SH-SY5Y (cell line): ENCODE data around the gene PPEF1.

Experiments used
- GATA2 ChIP-seq: IDR thresholded peaks from 2 replicates; pipeline ENCODE4 v1.6.1; 2011; ENCODE audit warnings: mild to moderate bottlenecking, low read depth, low read length
- GATA3 ChIP-seq: IDR thresholded peaks from 2 replicates; pipeline ENCODE4 v1.6.1; 2011; ENCODE audit warnings: low read depth, mild to moderate bottlenecking, low read length, moderate library complexity

Gene PPEF1, protein sequence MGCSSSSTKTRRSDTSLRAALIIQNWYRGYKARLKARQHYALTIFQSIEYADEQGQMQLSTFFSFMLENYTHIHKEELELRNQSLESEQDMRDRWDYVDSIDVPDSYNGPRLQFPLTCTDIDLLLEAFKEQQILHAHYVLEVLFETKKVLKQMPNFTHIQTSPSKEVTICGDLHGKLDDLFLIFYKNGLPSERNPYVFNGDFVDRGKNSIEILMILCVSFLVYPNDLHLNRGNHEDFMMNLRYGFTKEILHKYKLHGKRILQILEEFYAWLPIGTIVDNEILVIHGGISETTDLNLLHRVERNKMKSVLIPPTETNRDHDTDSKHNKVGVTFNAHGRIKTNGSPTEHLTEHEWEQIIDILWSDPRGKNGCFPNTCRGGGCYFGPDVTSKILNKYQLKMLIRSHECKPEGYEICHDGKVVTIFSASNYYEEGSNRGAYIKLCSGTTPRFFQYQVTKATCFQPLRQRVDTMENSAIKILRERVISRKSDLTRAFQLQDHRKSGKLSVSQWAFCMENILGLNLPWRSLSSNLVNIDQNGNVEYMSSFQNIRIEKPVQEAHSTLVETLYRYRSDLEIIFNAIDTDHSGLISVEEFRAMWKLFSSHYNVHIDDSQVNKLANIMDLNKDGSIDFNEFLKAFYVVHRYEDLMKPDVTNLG

DNA sequence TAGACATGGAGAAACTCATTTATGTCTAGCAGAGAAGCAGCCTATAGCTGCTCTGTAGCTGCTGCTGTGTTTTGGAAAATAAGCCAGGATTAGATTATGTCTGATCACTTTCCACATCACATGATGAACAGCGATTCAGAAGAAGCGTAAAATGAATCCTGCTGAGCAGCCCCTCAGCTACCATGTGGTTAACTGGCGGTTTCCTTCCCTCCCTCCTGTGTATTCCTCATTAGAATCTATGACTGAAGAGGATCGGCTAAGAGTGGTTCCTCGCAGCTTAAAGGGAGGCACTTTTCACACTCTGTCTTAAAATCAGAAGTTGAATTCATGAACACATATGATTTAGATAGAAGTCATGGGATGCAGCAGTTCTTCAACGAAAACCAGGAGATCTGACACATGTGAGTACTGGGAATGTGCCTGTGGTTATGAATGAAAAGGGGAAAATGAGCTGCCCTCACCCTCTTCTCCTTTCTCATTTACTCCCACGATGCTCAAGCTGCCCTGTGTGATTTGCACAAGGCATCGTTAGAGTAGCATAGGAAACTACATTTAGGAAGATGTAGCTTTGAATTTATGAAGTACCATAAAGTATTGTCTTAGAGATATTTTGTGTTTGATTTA lies at the start of gene PPEF1:
Gene PPEF1 (plus strand): TSS at position 220 of the 624 bp plus-strand sequence. CDS start 136 bp downstream, at position 356.
- TF ChIP-seq GATA2 (no peak), GATA3 (no peak)

DNA sequence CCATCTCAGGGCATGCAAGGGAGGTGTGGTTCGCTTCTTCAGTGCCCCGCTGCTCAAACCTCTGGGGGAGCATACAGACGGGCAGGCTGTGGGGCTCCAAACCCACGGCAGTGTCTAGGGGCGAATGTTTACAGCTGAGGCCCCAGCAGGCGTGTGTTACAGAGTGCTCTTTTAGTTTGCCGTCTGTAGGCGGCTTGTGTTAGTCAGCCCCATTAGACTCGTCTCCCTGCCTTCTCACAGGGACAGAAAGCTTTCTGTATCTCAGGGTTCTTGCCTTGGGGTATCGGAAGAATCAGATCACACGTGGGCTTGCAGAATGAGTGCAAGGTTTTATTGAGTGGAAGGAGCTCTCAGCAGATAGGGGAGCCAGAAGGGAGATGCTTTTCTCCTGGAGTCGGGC lies 46.2 kb upstream of the PPEF1 start:
- no peak for TF ChIP-seq GATA2
- TF ChIP-seq GATA3, result no peak

DNA sequence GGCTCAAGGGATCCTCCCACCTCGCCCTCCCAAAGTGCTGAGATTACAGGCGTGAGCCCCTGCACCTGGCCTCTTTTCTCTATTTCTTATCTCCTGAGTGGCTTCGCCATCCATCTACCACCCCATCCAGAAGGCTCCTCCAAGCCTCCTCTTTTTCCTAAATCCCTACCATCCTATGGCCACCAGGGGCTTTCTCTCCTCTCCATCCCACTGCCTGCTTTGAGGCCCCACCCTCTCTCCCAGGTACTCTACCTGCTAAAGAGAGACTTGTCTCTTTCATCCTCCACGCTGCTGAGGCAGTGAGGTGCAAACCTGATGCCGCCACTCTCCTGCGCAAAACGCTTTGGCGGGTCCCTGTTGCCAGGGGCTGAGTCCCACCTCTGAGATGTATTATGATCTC lies 42.5 kb upstream of the PPEF1 start:
- TF ChIP-seq GATA3, result no peak
- no peak for TF ChIP-seq GATA2

DNA sequence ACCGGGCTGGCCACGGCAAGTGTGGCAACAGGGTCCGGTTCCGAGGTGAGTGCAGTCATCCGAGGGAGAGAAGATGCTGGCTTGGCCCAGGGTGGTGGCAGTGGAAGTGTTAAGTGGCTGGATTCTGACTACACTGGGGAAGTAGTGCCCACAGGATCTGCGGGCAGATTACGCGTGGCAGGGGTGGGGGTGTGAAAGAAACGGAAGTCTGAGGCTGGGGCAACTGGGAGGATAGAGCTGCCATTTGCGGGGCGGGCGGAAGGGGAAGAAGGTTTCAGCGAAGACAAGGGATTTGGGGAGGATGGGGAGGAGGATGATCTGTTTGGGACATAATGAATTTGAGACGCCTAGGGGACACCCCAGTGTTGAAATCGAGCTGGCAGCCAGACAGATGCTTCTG lies 40.8 kb upstream of the PPEF1 start:
- no peak for TF ChIP-seq GATA2

GRCh38 chrX:18668071-18668835 lies 39.2 kb upstream of the PPEF1 start:
- TF ChIP-seq GATA2 (no peak), GATA3 (no peak)

DNA sequence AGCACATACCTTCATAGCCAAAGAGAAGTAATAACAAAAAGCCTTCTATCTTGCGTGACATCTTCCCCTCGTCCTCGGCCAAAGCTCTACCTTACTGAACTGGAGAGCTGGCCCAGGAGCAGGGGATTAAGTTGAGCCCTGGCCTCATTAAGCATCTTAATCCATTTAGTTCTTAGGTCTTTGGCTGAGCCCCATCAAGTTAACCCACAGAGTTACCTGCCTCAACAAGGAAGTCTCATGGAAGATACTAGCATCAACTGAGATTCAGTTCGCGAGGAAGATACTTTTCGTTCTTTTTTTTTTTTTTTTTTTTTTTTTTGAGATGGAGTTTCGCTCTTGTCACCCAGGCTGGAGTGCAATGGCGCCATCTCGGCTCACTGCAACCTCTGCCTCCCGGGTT lies 35.4 kb upstream of the PPEF1 start, which contains the start of gene RS1:
Gene RS1 (minus strand): TSS at position 101 of the 400 bp plus-strand sequence. CDS start 40 bp downstream, at position 61.
- TF ChIP-seq GATA2 (no peak), GATA3 (no peak)

DNA sequence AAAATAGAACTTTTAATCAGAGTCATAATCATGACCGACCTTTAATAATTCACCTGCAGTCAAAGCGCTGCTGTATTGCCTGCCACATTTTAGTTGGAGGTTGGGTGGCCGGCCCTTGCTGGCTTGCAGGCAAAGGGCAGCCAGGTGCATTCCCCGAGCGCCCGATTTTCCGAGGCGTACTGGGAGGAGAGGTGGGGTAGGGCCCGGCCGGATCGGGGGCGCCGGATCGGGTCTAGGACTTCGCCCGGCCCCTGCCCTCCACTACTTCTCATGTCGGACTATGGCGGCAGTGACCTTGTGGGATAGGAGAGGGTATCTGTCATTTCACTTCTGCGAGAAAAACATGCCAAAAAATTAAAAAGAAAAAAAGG lies 33.0 kb upstream of the PPEF1 start:
- TF ChIP-seq GATA2 (no peak), GATA3 (no peak)

- TF ChIP-seq GATA3 (no peak), GATA2 (no peak)
Observed at GRCh38 chrX:18674788-18675735, 32.4 kb upstream of the PPEF1 start.

- TF ChIP-seq GATA3 (no peak), GATA2 (no peak)
Observed at GRCh38 chrX:18676050-18676449, 31.4 kb upstream of the PPEF1 start.

GRCh38 chrX:18676470-18676869 lies 31.0 kb upstream of the PPEF1 start:
- TF ChIP-seq GATA2, result no peak
- no peak for TF ChIP-seq GATA3

DNA sequence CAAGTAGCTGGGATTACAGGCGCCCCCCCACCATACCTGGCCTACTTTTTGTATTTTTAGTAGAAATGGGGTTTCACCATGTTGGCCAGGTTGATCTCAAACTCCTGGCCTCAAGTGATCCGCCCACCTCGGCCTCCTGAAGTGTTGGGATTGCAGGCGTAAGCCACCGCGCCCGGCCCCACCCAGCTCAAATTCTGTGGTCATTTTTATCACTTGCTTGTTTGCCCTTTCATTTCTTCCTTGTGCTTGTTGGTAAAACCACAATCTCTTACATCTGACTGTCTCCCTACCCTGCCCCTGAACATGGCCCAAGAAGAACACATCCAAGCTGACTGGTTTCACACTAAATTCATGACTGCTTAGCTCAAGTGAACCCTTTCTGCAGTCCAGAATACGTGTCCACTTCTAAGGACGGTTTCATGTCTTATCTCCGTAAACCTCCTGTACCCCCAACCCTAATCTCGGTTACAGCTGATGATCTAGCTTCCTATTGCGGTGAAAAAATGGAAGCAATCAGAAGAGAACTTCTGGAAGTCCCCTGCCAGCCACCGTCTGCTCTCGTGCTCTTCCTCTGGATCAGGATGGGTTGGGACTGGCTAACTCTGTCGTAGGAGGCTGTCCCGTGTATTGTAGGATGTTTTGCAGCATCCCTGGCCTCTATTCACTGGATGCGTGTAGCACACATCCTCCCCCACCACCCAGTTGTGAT lies 30.1 kb upstream of the PPEF1 start:
- TF ChIP-seq GATA3, result no peak
- TF ChIP-seq GATA2, result no peak

DNA sequence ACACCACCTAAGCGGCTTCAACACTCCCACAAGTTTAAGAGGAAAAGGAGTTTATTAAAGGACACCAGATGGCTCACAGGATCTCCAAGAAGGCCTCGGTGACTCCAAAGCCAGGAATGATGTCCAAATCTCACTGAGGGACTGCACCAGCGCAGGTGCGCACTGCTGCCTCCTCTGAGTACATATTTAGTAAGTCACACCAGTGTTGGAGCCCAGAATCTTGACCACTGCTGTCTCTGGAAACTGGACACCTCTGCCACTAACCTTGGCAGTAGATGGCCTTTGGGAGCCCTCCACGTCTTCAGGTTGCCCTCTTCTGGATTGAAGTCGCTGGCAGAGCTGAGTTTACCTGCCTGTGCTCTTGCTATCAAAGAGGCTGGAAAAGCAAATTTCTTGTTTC lies 25.4 kb upstream of the PPEF1 start:
- TF ChIP-seq GATA2 (no peak), GATA3 (no peak)
